Ovary (tissue), 9 donors: ENCODE results near the gene RBM33. TPM values are rescaled to one million over a fixed set of nuclear protein-coding genes. Genes with fewer than 3 reads are reported as not detected.

ENCODE experiments used
- DNase-seq, 5 donors: peaks; one replicate each; pipeline ENCODE4 v3.0.0-alpha.2; 2019 to 2020
- H3K27ac ChIP-seq, 2 donors: fragments of 200-600 bp; one replicate each; pipeline versions ENCODE4 v1.5.1 to v1.8.0; 2019 to 2022
- H3K27me3 ChIP-seq: fragments of 200-600 bp; one replicate; pipeline ENCODE4 v1.8.0; 2022
- H3K36me3 ChIP-seq: fragments of 200-600 bp; sonication (generic); one replicate; pipeline ENCODE4 v1.5.1; 2019
- H3K4me1 ChIP-seq: one replicate; pipeline ENCODE4 v1.8.1; 2013; ENCODE audit warnings: mild to moderate bottlenecking, moderate library complexity; ENCODE audit not compliant: insufficient read depth
- H3K4me3 ChIP-seq: fragments of 200-600 bp; sonication (generic); one replicate; pipeline ENCODE4 v1.5.1; 2017
- H3K9me3 ChIP-seq, 2 donors: fragments of 200-600 bp in 1 of 2; sonication (generic) in 1 of 2; one replicate each; pipeline versions ENCODE4 v1.5.1 to v1.8.1; 2013 to 2019; ENCODE audit warnings: mild to moderate bottlenecking in 1 of 2, moderate library complexity in 1 of 2
- CTCF ChIP-seq, 3 donors: fragments of 450-650 bp in 2 of 3; fragments of 200-600 bp in 1 of 3; IDR thresholded peaks; one replicate each; pipeline versions ENCODE4 v1.5.1 to v1.8.0; 2016 to 2022; ENCODE audit warnings: antibody characterized with exemption in 3 of 3, mild to moderate bottlenecking in 1 of 3
- EP300 ChIP-seq: sonication (generic); formaldehyde crosslinking; IDR thresholded peaks from one replicate; pipeline ENCODE4 v1.6.1; 2017; ENCODE audit warnings: antibody characterized with exemption
- POLR2A ChIP-seq: fragments of 450-650 bp; IDR thresholded peaks from one replicate; pipeline ENCODE4 v1.6.1; 2017; ENCODE audit warnings: antibody characterized with exemption, mild to moderate bottlenecking, moderate library complexity
- WGBS, 3 donors: extraction: QIAGEN DNeasy Blood & Tissue Kit in 1 of 3; methylation state at CpG; one replicate each; pipeline versions ENCODE4 v1.1.5 to v1.1.7; 2013 to 2017; 5-methylcytosine and 5-hydroxymethylcytosine counted together
- intact Hi-C, 4 donors: fragments of 100-400 bp; cut with DNase I; formaldehyde crosslinking; loops; one replicate each; pipeline versions ENCODE4 v1.11.0 to v1.15.1; 2022 to 2023
- polyA plus RNA-seq, 2 donors: library from polyadenylated mRNA; stranded (reverse); fragments of 200-250 nt in 1 of 2; fragments of 350-450 nt in 1 of 2; fragmentation: Illumina TruSeq in 1 of 2; extraction: RNeasy Lipid Tissue Mini Kit (QIAGEN cat#74804) in 1 of 2; gene quantifications; one replicate each; pipeline ENCODE4 v1.2.3, GENCODE V29; 2013 to 2014
- total RNA-seq, 7 donors: library from RNA; depleted of rRNA in 2 of 7; stranded (reverse); fragments of >200 nt in 2 of 7; fragmentation: NEBNext Ultra II Directional in 3 of 7; extraction: Animal tissue kit (Norgen Biotek cat#: 25700) in 3 of 7; gene quantifications; one replicate each; pipeline versions ENCODE4 v1.1.0 to v1.2.4, GENCODE V29; 2016 to 2023
- donor health status: DM: no; HTN: no; CAD: no; lungs with moderate emphysema.
- donor health status: DM: no; HTN: no; CAD: no.
- donor health status: Bipolar disorder and iron deficiency.
- donor health status: DM: yes; HTN: yes; CAD: no.
- donor health status: DM: no; HTN: no; CAD: no.
- donor health status: DM: yes; HTN: yes; CAD: no.

The RBM33 gene
- total and polyA plus RNA-seq, 9 donors, result 19.8 to 62.0 (median 49.3) TPM

- Histone ChIP-seq H3K4me1 (peaks cover 3% of the 10 kb centered on the region), H3K27me3 (no peaks in the 10 kb centered on the region), H3K4me3 (no peak overlapping the region), H3K27ac (no peak overlapping the region), H3K36me3 (no peaks in the 10 kb centered on the region), H3K9me3 (no peaks in the 10 kb centered on the region)
- intact Hi-C loops, result no loop called here
- 11 to 16% (median 13%) methylated on average over 19 of the region's 19 CpGs for WGBS, 3 donors
- no peak for DNase-seq
- TF ChIP-seq EP300 (no peak), POLR2A (no peak), CTCF (IDR thresholded peaks at IDR 0.05) (no peak)
These were observed 169.3 kb downstream of the RBM33 start for GRCh38 chr7:155813546-155814315.

- Histone ChIP-seq H3K36me3 (no peaks in the 10 kb centered on the region), H3K4me3 (no peak overlapping the region), H3K9me3 (no peaks in the 10 kb centered on the region), H3K27me3 (no peaks in the 10 kb centered on the region), H3K27ac (no peak overlapping the region), H3K4me1 (peaks cover 3% of the 10 kb centered on the region)
- intact Hi-C loops, result no loop called here
- DNase-seq, result no peak
- 8 to 14% (median 9%) methylated on average over 20 to 22 of the region's 22 CpGs for WGBS, 3 donors
- TF ChIP-seq CTCF (IDR thresholded peaks at IDR 0.05) (no peak), POLR2A (no peak), EP300 (no peak)
These were observed 170.1 kb downstream of the RBM33 start for GRCh38 chr7:155814316-155815276.

GRCh38 chr7:155815332-155816191 is 171.1 kb downstream of the RBM33 start:
- H3K4me3 ChIP-seq, result no peak overlapping the region
- WGBS, 3 donors, result 31 to 37% (median 34%) methylated on average over 19 to 20 of the region's 20 CpGs
- intact Hi-C loops, result no loop called here
- H3K4me1 ChIP-seq, result no peaks in the 10 kb centered on the region
- peak in 1 of 5 donors; percentile 47 for DNase-seq
- TF ChIP-seq POLR2A (no peak), EP300 (no peak), CTCF (IDR thresholded peaks at IDR 0.05) (no peak)
- no peaks in the 10 kb centered on the region for H3K36me3 ChIP-seq
- no peak overlapping the region for H3K27ac ChIP-seq
- no peaks in the 10 kb centered on the region for H3K27me3 ChIP-seq
- H3K9me3 ChIP-seq, result no peaks in the 10 kb centered on the region

- Histone ChIP-seq H3K27ac (no peak overlapping the region), H3K27me3 (no peaks in the 10 kb centered on the region), H3K4me3 (no peak overlapping the region), H3K9me3 (no peaks in the 10 kb centered on the region), H3K4me1 (no peaks in the 10 kb centered on the region), H3K36me3 (no peaks in the 10 kb centered on the region)
- DNase-seq, result no peak
- TF ChIP-seq CTCF (IDR thresholded peaks at IDR 0.05) (no peak), EP300 (no peak), POLR2A (no peak)
- intact Hi-C loops, result no loop called here
- 81 to 91% (median 84%) methylated on average over 12 of the region's 12 CpGs for WGBS, 3 donors
These were observed 171.7 kb downstream of the RBM33 start for GRCh38 chr7:155816192-155816508.
